ENCODE results near the gene KDM4C.
"Not testable (repeated sequence)": the region's sequence is repeated elsewhere in the genome, so short reads cannot be mapped to it uniquely, and the experiment has no call there.

Gene KDM4C

GRCh38 chr9:6946583-6947166, 188.9 kb downstream of the KDM4C start:
- no peak overlapping the region for H2AFZ ChIP-seq (ENCODE audit: low read depth, low read length, severe bottlenecking)
- no peak overlapping the region for H3K9ac ChIP-seq (ENCODE audit: low read length)
- no peak overlapping the region for H3K27ac ChIP-seq (ENCODE audit: low read depth, low read length)
- TF ChIP-seq CTCF (IDR thresholded peaks at IDR 0.05; ENCODE audit: insufficient read depth, low read length, poor library complexity, severe bottlenecking) (no peak), EZH2phosphoT487 (conservative IDR thresholded peaks at IDR 0.05; ENCODE audit: low read length) (no peak)
- H4K20me1 ChIP-seq (ENCODE audit: low read depth, low read length) = no peaks in the 10 kb centered on the region
- no peaks in the 10 kb centered on the region for H3K79me2 ChIP-seq (ENCODE audit: insufficient read depth, low read length)
- no peaks in the 10 kb centered on the region for H3K9me2 ChIP-seq (replicated peaks; ENCODE audit: insufficient read depth, low read length)
- H3F3A ChIP-seq (ENCODE audit: insufficient read depth) = no peaks in the 10 kb centered on the region
- no peak overlapping the region for H3K4me3 ChIP-seq (ENCODE audit: insufficient read depth, low read length, poor library complexity, severe bottlenecking)
- peaks cover 11% of the 10 kb centered on the region; the same call in 1 of the 2 replicates for H3K36me3 ChIP-seq (ENCODE audit: low read length)
- no peak overlapping the region for H3K4me2 ChIP-seq (ENCODE audit: low read depth, low read length, poor library complexity, severe bottlenecking)
- H3K9me3 ChIP-seq (ENCODE audit: insufficient read depth, low read length) = no peaks in the 10 kb centered on the region
- H3K27me3 ChIP-seq (ENCODE audit: low read length) = no peaks in the 10 kb centered on the region

GRCh38 chr9:6948921-6949320, 191.1 kb downstream of the KDM4C start:
- not testable (repeated sequence) for H3K27me3 ChIP-seq (ENCODE audit: low read length); H3K9me3 ChIP-seq (ENCODE audit: insufficient read depth, low read length); H3K9ac ChIP-seq (ENCODE audit: low read length); H4K20me1 ChIP-seq (ENCODE audit: low read depth, low read length); H3K27ac ChIP-seq (ENCODE audit: low read depth, low read length); H3K79me2 ChIP-seq (ENCODE audit: insufficient read depth, low read length); H2AFZ ChIP-seq (ENCODE audit: low read depth, low read length, severe bottlenecking); H3K4me2 ChIP-seq (ENCODE audit: low read depth, low read length, poor library complexity, severe bottlenecking); H3K9me2 ChIP-seq (replicated peaks; ENCODE audit: insufficient read depth, low read length); H3K4me3 ChIP-seq (ENCODE audit: insufficient read depth, low read length, poor library complexity, severe bottlenecking); H3F3A ChIP-seq (ENCODE audit: insufficient read depth)
- peaks cover 11% of the 10 kb centered on the region; the same call in 1 of the 2 replicates for H3K36me3 ChIP-seq (ENCODE audit: low read length)

- no peaks in the 10 kb centered on the region for H3K9me2 ChIP-seq (replicated peaks; ENCODE audit: insufficient read depth, low read length)
- no peak overlapping the region for H2AFZ ChIP-seq (ENCODE audit: low read depth, low read length, severe bottlenecking)
- TF ChIP-seq CTCF (IDR thresholded peaks at IDR 0.05; ENCODE audit: insufficient read depth, low read length, poor library complexity, severe bottlenecking) (no peak), EZH2phosphoT487 (conservative IDR thresholded peaks at IDR 0.05; ENCODE audit: low read length) (no peak)
- no peaks in the 10 kb centered on the region for H3K27me3 ChIP-seq (ENCODE audit: low read length)
- H3K4me2 ChIP-seq (ENCODE audit: low read depth, low read length, poor library complexity, severe bottlenecking) = no peak overlapping the region
- no peaks in the 10 kb centered on the region; the same call in 1 of the 2 replicates for H3K79me2 ChIP-seq (ENCODE audit: insufficient read depth, low read length)
- no peak overlapping the region for H3K9ac ChIP-seq (ENCODE audit: low read length)
- H4K20me1 ChIP-seq (ENCODE audit: low read depth, low read length) = no peaks in the 10 kb centered on the region
- H3K4me3 ChIP-seq (ENCODE audit: insufficient read depth, low read length, poor library complexity, severe bottlenecking) = no peak overlapping the region
- H3K36me3 ChIP-seq (ENCODE audit: low read length) = no peaks in the 10 kb centered on the region
- no peaks in the 10 kb centered on the region for H3K9me3 ChIP-seq (ENCODE audit: insufficient read depth, low read length)
- H3F3A ChIP-seq (ENCODE audit: insufficient read depth) = no peaks in the 10 kb centered on the region
- H3K27ac ChIP-seq (ENCODE audit: low read depth, low read length) = no peak overlapping the region
Observed at GRCh38 chr9:6955251-6955921, 197.6 kb downstream of the KDM4C start.

GRCh38 chr9:6956879-6957278, 199.1 kb downstream of the KDM4C start:
- H3K79me2 ChIP-seq (ENCODE audit: insufficient read depth, low read length) = no peaks in the 10 kb centered on the region; the same call in 1 of the 2 replicates
- H3K27ac ChIP-seq (ENCODE audit: low read depth, low read length) = no peak overlapping the region
- no peak overlapping the region for H2AFZ ChIP-seq (ENCODE audit: low read depth, low read length, severe bottlenecking)
- H3K27me3 ChIP-seq (ENCODE audit: low read length) = no peaks in the 10 kb centered on the region
- no peak overlapping the region for H3K4me3 ChIP-seq (ENCODE audit: insufficient read depth, low read length, poor library complexity, severe bottlenecking)
- TF ChIP-seq CTCF (IDR thresholded peaks at IDR 0.05; ENCODE audit: insufficient read depth, low read length, poor library complexity, severe bottlenecking) = no peak
- no peak for TF ChIP-seq EZH2phosphoT487 (conservative IDR thresholded peaks at IDR 0.05; ENCODE audit: low read length)
- no peak overlapping the region for H3K9ac ChIP-seq (ENCODE audit: low read length)
- H3K9me2 ChIP-seq (replicated peaks; ENCODE audit: insufficient read depth, low read length) = no peaks in the 10 kb centered on the region
- H4K20me1 ChIP-seq (ENCODE audit: low read depth, low read length) = no peaks in the 10 kb centered on the region
- H3F3A ChIP-seq (ENCODE audit: insufficient read depth) = no peaks in the 10 kb centered on the region
- no peaks in the 10 kb centered on the region for H3K36me3 ChIP-seq (ENCODE audit: low read length)
- H3K9me3 ChIP-seq (ENCODE audit: insufficient read depth, low read length) = no peaks in the 10 kb centered on the region
- no peak overlapping the region for H3K4me2 ChIP-seq (ENCODE audit: low read depth, low read length, poor library complexity, severe bottlenecking)

Data from SU-DHL-6 (cell line).